DND-41 (cell line): Measurements from ENCODE around the gene DEFB128.
"Not testable (repeated sequence)": the region's sequence is repeated elsewhere in the genome, so short reads cannot be mapped to it uniquely, and the experiment has no call there.

Experiments
- ATAC-seq: fragments of 200-7000 bp; cut with Tn5 transposase; 3 replicates; pipeline ENCODE4 v1.9.1; 2021; ENCODE audit warnings: low read depth; ENCODE audit not compliant: insufficient read depth
- DNase-seq: peaks from one replicate; pipeline ENCODE4 v3.0.0-alpha.2; 2020
- H2AFZ ChIP-seq: 2 replicates; pipeline ENCODE4 v1.6.0; 2012; ENCODE audit warnings: low read depth, low read length
- H3K27ac ChIP-seq: 2 replicates; pipeline ENCODE4 v1.5.1; 2012; ENCODE audit warnings: low read length, inconsistent platforms
- H3K27me3 ChIP-seq: fragments of 200-600 bp; sonication (generic); 2 replicates; pipeline ENCODE4 v1.6.0; 2012; ENCODE audit warnings: low read length, mild to moderate bottlenecking, inconsistent platforms; ENCODE audit not compliant: insufficient read depth, poor library complexity
- H3K36me3 ChIP-seq: 2 replicates; pipeline ENCODE4 v1.5.1; 2012; ENCODE audit warnings: low read length, inconsistent platforms; ENCODE audit not compliant: insufficient read depth
- H3K4me1 ChIP-seq: 2 replicates; pipeline ENCODE4 v1.5.1; 2012; ENCODE audit warnings: mild to moderate bottlenecking, low read length; ENCODE audit not compliant: insufficient read depth
- H3K4me2 ChIP-seq: 2 replicates; pipeline ENCODE4 v1.6.0; 2012; ENCODE audit warnings: mild to moderate bottlenecking, moderate library complexity, low read length, inconsistent platforms; ENCODE audit not compliant: insufficient read depth
- H3K4me3 ChIP-seq, 2 experiments: fragments of 200-600 bp in 1 of 2; shearing (Covaris generic) in 1 of 2; 2 replicates each; pipeline ENCODE4 v1.5.1; 2012 to 2016; ENCODE audit warnings: inconsistent platforms in 2 of 2, low read length in 2 of 2, mild to moderate bottlenecking in 2 of 2, low read depth in 1 of 2, moderate library complexity in 1 of 2
- H3K79me2 ChIP-seq: 2 replicates; pipeline ENCODE4 v1.6.0; 2012; ENCODE audit warnings: low read length, inconsistent platforms; ENCODE audit not compliant: insufficient read depth
- H3K9ac ChIP-seq: 2 replicates; pipeline ENCODE4 v1.6.0; 2012; ENCODE audit warnings: low read depth, mild to moderate bottlenecking, inconsistent platforms, low read length, moderate library complexity
- H3K9me3 ChIP-seq: 2 replicates; pipeline ENCODE4 v1.5.1; 2012; ENCODE audit warnings: low read length, moderate library complexity, mild to moderate bottlenecking, inconsistent platforms; ENCODE audit not compliant: insufficient read depth, severe bottlenecking
- H4K20me1 ChIP-seq: 2 replicates; pipeline ENCODE4 v1.6.0; 2012; ENCODE audit warnings: low read length; ENCODE audit not compliant: insufficient read depth
- CTCF ChIP-seq: IDR thresholded peaks from 2 replicates; pipeline ENCODE4 v1.5.1; 2012; ENCODE audit warnings: borderline replicate concordance, low read length, moderate library complexity, mild to moderate bottlenecking; ENCODE audit not compliant: poor library complexity, severe bottlenecking; ENCODE audit errors: extremely low read depth
- EZH2 ChIP-seq: IDR thresholded peaks from 3 replicates; pipeline ENCODE4 v1.6.1; 2012; ENCODE audit warnings: borderline replicate concordance, low read depth, mild to moderate bottlenecking, moderate library complexity, low read length, inconsistent platforms; ENCODE audit not compliant: severe bottlenecking

Gene DEFB128

DNA sequence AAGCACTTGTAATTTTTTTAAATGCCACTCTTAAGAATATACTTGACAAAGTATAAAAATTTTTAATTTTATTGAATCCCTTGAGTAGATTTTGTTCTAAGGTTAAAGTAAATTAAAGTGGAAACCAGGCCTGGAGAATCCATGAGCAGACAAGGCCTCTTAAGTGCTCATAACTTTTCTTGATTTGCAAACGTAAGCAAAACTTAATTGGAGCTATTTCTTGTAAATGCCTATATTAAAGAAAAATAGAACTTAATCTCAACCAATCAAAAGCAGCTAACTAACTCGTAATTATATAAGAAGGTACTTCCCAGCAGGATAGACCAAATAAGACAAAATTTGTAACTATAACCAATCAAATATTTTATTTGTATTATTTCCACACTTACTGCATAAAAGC lies 24.9 kb upstream of the DEFB128 start:
- H3K4me3 ChIP-seq = no peak overlapping the region
- H3K4me1 ChIP-seq = no peaks in the 10 kb centered on the region
- DNase-seq (no peak), ATAC-seq (no peak)
- peaks cover 32% of the 10 kb centered on the region for H3K27me3 ChIP-seq
- no peaks in the 10 kb centered on the region for H4K20me1 ChIP-seq
- no peaks in the 10 kb centered on the region for H3K79me2 ChIP-seq
- H3K27ac ChIP-seq = no peak overlapping the region
- H3K36me3 ChIP-seq = no peaks in the 10 kb centered on the region
- no peak overlapping the region for H2AFZ ChIP-seq
- no peak overlapping the region for H3K4me2 ChIP-seq
- TF ChIP-seq EZH2 (no peak), CTCF (no peak)
- H3K9ac ChIP-seq = no peak overlapping the region
- H3K9me3 ChIP-seq = no peaks in the 10 kb centered on the region

DNA sequence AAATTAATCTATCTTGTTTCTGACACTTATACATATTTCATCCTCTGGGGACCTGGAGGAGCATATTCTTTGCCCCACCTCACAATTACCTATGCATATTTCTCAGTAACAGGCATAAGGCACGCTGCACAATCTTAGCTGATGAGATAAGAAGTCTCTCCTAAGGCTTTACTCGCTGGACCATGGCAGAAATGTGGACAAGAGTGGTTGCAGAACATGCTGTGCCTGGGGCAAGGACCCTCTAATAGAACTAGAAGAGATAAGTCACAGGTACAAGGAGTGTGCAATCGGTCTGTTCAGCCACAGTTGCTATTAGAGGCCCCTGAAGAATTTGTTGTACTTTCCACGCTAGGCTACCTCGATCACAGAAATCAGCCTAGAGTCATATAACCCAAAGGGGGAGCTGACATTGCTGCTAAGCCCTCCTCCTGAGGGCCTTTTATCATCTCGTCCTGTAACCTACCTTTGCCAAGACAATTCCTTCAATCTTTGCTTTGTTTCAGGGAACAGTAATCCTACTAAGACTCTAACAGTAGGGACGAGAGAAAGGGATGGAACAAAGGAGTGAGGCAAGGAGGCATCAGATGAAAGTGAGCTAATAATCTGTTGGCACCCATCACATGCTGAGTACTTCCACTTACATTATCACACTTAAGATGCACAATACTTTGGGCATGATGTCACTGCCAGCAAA lies 21.4 kb upstream of the DEFB128 start:
- Histone ChIP-seq H3K4me1 (no peaks in the 10 kb centered on the region), H3K27ac (no peak overlapping the region), H2AFZ (no peak overlapping the region), H3K9me3 (no peaks in the 10 kb centered on the region), H4K20me1 (no peaks in the 10 kb centered on the region), H3K27me3 (peaks cover 24% of the 10 kb centered on the region), H3K4me3 (no peak overlapping the region), H3K9ac (no peak overlapping the region), H3K79me2 (no peaks in the 10 kb centered on the region), H3K4me2 (no peak overlapping the region), H3K36me3 (no peaks in the 10 kb centered on the region)
- no peak for ATAC-seq
- TF ChIP-seq CTCF (no peak), EZH2 (no peak)
- DNase-seq = no peak

DNA sequence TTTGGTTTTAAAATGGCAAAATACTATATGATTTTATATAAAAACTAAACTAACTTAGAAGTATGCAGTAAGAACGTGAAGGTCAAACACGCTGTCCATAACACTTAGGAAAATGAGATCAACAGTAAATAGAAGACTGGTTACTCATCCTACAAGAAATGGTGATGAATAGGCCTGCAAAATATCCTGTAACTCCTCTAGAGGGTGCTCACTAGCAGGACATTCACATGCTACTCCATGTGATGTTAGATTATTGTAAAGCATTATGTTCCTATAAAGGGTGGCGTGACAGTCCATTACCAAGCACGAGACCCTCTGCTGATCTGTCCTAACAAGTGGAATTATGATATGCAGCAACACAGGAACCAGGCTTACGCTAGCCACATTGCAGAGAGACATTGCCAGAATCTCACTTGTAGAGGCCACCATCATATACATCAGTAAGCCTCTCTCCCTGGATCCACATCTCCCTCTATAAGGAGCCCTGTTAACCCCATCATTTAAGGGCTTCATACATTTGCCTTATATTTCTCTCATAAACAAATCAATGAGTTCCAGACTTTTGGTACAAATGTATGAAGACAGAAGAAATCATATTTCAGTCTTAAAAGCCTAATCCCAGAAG lies 19.5 kb upstream of the DEFB128 start:
- peaks cover 31% of the 10 kb centered on the region for H3K27me3 ChIP-seq
- no peak overlapping the region for H3K4me3 ChIP-seq
- no peaks in the 10 kb centered on the region for H3K9me3 ChIP-seq
- no peak for TF ChIP-seq EZH2
- peak; percentile 77 for TF ChIP-seq CTCF
- no peak overlapping the region for H3K27ac ChIP-seq
- ATAC-seq (peak; percentile 80), DNase-seq (peak; percentile 20)
- no peaks in the 10 kb centered on the region for H3K79me2 ChIP-seq
- H4K20me1 ChIP-seq = no peaks in the 10 kb centered on the region
- H3K4me1 ChIP-seq = no peaks in the 10 kb centered on the region
- H2AFZ ChIP-seq = no peak overlapping the region
- H3K4me2 ChIP-seq = no peak overlapping the region
- no peak overlapping the region for H3K9ac ChIP-seq
- H3K36me3 ChIP-seq = no peaks in the 10 kb centered on the region

- not testable (repeated sequence) for H3K9me3 ChIP-seq
Measured at GRCh38 chr20:203630-204029, 14.1 kb upstream of the DEFB128 start.

More at GRCh38 chr20:203630-204029, 14.1 kb upstream of the DEFB128 start:
- not testable (repeated sequence) for H4K20me1 ChIP-seq, H3K36me3 ChIP-seq, ATAC-seq, H3K4me1 ChIP-seq, H3K9ac ChIP-seq, H3K79me2 ChIP-seq, H2AFZ ChIP-seq, DNase-seq, H3K27me3 ChIP-seq, H3K4me3 ChIP-seq, H3K4me2 ChIP-seq, H3K27ac ChIP-seq
